ENCODE measurements around the gene DEDD. TPM values are rescaled to one million over a fixed set of nuclear protein-coding genes. Genes with fewer than 3 reads are reported as not detected.
A peak's percentile ranks its signal among the peaks of the same experiment; 100 is the strongest.

DEDD gene, protein sequence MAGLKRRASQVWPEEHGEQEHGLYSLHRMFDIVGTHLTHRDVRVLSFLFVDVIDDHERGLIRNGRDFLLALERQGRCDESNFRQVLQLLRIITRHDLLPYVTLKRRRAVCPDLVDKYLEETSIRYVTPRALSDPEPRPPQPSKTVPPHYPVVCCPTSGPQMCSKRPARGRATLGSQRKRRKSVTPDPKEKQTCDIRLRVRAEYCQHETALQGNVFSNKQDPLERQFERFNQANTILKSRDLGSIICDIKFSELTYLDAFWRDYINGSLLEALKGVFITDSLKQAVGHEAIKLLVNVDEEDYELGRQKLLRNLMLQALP
- total RNA-seq (2014; rRNA removed; shearing (Covaris generic)) = 20.1 and 23.1 TPM in 2 replicates

DNA sequence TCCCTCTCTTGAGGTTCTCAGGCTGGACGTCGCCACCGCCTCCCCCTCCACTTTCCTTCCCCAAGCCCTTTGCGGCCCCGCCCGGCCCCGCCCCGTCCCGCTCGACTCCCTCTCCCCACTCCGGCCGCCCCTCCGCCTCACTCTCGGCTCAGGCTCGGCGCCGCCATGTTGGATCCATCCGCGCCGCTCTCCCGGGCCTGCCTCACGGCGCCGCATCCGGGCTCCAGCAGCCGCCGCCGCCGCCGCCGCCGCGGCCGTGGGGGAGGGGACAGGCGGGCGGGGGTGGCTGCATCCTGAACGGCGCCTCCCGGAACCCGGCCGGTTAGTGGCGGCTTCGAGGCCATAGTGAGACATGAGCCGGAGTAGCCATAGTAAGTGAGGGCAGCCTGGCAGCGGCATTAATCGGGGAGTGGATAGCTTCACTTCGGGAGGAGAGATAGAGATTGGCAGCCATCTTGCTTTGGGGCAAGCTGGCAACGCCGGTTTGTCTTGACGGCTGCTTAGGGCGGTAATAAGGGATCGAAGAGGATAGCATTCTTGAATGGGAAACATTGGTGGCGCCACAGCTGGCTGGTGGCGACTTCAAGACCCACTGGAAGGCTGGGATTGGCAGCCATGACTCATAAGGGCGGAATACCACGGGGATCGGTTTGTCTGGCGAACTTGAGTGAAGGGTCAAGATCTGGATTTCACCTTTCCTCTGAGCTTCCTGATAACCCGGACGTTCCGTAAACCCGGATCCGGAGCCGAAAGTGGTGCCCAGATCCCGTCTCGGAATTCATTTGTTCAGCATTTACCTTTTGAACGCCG, at the start of gene DEDD:
Gene DEDD (minus strand): TSS at position 258 of the 810 bp plus-strand sequence. CDS start 8,205 bp downstream, outside the sequence.
- peak; percentile 92 for DNase-seq (ENCODE audit: low read depth)

DNA sequence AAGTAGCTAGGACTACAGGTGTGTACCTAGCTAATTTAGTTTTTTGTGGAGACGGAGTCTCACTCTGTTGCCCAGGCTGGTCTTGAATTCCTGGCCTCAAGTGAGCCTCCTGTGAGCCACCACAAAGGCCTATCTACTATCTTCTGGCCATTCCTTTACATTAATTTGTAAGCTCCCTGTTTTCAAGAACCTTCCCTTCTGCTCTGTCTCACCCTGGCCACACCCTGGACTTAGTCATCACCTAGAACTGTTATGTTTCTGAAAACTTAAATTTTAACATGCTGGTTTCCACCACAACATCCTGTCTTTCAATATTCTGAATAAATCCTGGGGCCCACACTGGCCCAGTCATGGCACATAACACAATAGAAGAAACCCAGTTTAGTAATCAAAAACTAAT, 49.7 kb upstream of the DEDD start:
- peak; percentile 49 for DNase-seq (ENCODE audit: low read depth)

DNA sequence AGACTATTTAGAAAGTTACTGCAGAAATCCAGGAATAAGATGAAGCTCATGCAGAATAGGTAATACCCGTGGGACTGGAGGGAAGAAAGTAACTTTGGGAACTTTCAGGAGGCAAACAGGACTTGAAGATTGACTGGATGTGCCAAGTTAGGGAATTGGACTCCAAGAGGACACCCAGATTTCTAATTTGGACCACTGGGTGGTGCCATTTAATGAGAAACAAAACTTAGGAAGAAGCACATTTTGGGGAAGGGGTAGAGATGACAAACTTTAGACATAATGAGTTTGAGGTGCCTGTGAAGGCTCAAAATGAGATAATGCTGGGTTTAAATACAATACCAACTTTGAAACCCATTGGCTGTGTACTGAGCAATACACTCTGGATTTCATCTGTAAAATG, 48.2 kb upstream of the DEDD start:
- peak; percentile 35 for DNase-seq (ENCODE audit: low read depth)

DNA sequence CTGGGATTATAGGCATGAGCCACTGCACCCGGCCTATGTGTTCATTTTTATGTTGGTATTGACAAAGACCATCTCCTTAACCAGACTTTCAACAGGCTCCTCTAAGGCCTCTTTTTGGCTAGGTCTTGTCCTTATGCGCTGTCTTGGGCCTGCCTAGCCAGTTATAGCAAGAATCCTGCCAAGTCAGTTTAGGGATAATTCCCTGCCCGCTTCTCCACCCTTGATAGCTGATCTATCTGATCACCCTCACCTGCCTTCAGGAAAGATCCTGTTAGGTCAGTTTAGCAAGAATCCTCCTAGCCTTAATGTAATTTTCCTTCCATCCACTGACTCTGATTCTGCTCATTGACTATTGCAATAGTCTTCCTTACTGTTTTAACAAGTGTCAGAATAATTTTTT, 47.2 kb upstream of the DEDD start:
- DNase-seq (ENCODE audit: low read depth) = no peak

DNA sequence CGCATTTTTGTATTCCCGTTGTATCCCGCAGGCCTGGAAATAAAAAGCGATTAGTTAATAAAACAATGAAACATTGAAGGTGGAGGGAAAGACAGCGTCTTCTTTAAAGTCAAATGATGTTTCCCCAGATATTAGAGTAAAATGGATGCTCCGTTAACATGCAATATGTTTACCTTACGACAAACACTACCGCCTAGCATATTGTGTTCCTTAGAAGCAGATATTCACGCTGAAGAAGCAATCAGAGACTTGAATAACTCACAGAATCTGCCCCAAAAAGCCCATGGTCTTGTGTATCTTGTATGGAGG, 45.4 kb upstream of the DEDD start:
- DNase-seq (ENCODE audit: low read depth) = no peak

DNA sequence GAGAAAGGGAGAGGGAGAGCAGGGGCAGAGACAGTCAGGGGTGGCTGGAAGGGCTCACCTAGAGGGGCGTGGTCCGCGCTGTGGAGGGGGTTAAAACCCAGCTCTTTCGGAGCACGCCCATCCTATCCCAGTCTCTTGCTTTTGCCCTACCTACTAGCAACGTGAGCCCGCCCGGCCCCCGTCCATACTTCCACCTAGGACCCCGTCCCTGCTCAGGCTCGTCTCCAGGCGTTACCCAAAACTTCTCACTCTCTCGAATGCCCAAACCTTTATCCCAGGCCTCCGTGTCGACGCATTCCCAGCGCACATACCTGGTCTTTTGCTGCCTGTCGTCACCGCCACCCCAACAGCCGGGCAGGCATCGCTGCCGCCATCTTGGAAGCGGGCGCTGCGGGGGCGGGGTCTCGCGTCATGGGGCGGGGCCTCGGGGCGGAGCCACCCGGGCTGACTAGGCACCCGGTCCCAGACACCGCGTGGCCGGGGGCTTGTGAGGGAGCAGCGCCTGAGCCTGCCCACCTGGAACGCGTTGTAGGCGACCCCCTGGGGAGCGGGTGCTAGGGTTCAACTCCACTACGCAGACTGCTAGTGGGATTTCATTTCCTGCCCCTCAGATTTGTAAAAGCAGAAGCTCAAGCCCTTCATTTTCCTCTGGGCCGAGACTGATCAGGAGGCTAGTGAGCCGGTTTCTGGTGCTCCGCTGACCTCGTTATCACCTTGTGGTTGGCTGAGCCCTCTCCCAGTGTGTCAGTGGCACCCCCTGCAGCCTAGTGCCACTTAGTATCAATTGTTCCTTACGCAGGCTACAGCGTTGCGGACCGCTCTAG, 44.9 kb upstream of the DEDD start, which contains the start of gene B4GALT3:
Gene B4GALT3 (minus strand): TSS at position 396 of the 824 bp plus-strand sequence. CDS start 1,447 bp downstream, outside the sequence.
- peak; percentile 75 for DNase-seq (ENCODE audit: low read depth)

DNA sequence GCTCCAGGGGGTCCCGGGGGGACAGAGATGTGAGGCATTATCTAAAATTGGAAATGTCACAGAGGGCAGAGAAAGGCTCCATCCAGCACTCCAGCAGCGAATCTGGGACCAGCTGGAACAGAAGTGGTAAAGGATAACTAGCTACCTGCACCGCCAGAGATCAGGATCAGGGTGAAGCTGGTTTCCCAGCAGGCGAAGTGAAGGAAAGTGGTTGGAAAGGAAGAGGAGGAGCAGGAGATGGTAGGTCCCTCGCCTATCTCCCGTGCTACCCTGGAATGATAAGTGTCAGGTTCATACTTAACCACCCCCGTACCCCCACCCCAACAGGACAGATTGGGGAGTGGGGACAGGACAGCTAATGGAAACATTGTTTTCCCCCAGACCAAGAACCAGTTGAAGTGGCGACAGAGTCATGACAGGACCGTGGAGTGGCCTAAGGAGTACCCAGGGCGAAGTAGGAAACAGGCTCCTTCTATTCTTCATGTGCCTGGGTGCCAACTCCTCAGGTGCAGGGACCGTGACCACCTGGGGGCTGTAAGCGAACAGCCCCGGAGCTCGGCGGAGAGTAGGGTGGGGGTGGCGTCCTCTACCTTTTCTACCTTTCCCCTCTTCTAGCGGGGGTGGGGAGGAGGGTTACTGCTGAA, 44.1 kb upstream of the DEDD start:
- no peak for DNase-seq (ENCODE audit: low read depth)

DNA sequence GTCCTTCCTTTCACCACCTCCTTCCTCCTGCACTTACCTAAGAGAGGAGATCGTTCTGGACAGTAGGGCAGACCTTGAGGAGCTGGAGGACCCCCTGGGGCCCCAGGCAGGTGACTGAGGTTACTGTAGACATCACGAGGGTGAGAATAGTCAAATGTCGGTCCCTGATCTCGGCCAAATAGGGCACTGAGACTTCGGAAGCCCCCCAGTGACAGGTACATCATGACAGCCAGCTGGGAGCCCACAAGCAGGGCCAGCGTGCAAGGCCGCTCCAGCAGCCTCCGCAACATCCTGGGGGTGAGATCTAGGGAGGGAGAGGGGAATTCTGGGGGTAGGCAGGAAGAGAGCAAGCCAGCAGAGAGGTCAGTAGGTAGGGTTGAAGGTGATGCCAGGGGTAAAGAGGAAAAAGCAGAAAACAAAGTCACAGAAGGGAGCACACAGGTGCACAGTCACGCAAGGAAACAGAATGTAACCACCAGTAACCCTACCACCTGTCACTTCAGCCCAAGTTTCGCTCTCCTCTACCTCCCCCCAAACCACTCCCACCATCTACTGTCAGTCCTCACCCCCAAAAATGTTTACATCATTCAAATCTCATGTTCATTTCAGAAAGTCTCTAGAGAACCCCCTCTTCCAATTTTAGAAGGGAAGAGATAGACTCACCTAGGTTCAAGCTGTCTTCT, 43.4 kb upstream of the DEDD start:
- no peak for DNase-seq (ENCODE audit: low read depth)

DNA sequence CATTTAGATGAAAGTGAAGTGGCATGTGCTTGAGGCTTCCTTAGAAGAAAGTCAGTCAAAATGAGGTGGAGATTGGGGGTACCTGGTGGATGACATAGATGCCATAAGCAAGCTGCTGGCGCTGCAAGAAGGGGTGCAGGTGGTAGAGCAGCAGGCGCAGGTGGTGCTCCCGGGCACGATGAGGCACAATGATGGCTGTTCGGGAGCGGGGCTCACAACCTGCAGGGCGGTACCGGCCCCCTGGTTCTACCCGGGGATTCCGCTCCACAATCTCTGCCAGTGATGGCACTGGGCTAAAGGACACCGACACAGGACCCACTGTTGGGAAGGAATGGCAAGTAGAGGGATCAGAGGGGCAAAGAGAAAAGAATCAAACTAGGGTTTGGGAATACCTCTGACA, 42.4 kb upstream of the DEDD start:
- DNase-seq (ENCODE audit: low read depth) = no peak

DNA sequence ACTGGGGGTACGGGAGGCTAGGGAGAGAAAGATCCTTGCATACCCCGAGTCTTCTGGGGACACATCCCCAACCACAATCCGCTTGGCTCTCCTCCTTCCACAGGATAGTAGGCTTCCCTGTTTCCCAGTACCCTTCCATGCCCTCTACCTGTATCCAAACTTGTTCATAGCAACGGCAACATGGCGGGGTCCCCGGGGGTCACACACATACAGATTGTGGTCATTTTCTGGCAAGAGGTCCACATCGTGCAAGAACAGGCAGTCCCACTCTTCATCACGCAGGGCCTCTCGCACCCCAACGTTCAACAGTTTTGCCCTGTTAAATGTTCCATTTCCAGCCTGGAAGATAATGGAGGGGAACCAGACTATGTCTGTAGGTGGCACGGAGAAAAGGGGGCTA, 41.2 kb upstream of the DEDD start:
- DNase-seq (ENCODE audit: low read depth) = no peak

DNA sequence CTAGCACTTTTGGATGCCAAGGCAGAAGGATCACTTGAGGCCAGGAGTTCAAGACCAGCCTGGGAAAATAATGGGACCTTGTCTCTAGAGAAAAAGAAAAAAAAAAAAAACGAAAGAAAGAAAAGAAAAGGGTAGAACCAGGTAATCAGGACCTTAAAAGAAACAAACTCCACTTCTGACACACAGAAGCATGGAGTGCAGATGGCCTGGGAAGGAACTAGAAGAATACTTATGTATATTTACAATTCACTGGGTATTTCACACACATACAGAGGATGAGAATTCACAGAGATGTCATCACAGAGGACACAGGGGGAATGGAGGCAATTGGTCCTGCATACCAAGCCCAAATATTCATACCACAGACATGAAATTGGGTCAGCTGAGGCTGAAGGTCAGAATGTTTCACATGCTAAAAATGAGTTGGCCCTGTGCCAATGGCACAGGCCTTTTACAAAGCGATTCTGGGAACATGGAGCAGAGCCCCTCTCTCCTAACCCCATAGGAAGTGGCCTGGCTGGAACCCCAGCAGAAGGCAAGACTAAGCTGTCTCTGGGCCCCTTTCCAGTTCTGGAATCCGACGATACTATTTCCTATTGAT, 40.4 kb upstream of the DEDD start:
- no peak for DNase-seq (ENCODE audit: low read depth)

DNA sequence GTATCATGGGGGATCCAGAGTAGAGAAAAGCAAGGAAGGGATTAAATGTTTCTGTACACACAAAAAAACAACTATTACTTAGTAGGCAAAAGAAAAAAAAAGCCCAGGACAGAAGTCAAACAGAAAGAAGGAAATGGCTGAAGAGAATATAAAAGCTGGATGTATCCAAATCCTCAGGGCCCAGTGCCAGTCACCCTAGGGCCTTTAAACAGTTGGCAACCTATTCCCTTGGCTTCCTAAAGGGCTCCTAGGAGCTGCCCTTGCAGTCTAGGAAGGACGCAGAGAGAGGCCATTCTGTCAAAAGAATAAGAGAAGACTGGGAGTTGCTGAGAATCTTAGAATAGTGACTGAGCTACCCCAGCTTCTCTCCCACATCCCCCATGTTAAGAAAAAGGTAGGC, 39.9 kb upstream of the DEDD start:
- DNase-seq (ENCODE audit: low read depth) = no peak

DNA sequence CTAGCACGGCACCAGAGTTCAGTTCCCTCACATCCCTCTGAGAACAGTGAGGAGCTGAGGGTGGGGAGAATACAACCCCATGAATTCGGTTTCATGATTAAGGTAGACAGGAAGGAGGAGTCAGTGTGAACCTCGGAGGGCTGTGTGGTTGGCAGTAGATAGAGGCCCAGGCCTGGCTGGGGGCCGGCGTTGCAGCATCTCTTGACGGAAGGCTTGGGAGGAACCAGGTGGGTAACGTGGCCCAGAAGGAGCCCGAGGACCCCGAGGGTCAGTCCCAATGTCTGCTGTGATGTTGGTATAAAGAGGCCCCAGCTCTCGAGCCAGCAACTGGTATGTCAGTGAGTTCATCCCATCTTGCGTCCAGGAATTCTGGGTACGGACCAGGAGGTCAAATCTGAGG, 39.2 kb upstream of the DEDD start:
- no peak for DNase-seq (ENCODE audit: low read depth)

DNA sequence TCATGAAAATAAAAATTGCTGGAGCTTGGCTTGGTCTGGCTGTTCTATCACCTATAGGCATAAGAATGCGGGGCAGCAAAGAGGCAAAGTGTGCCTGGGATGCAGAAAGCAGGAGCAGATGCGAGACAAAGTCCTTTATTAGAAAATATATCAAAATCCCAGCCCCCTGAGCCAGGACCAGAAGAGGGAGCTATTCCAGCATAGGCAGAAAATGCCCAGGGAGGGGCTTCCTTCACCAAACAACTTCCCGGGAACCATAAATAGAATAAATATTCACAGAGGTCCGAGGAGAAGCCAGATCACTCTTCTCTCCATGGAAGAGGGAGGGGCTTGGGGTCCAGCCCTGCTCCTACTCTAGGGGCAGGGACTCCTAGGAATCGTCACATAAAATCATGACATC, 38.7 kb upstream of the DEDD start:
- no peak for DNase-seq (ENCODE audit: low read depth)

DNA sequence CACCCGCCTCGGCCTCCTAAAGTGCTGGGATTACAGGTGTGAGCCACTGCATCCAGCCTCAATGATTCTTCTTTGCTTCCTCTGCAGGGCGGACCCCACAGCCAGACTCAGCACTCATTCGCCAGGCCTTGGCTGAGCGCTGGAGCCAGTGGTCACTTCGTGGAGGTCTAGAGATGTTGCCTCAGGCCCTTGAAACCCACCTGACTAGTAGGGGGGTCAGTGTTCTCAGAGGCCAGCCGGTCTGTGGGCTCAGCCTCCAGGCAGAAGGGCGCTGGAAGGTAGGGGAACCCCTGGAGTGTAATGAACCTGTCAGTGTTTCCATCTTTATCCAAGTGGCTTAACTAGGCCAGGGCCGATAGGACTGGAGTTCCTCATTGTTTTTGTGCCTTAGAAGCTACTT, 36.4 kb upstream of the DEDD start:
- DNase-seq (ENCODE audit: low read depth) = no peak

DNA sequence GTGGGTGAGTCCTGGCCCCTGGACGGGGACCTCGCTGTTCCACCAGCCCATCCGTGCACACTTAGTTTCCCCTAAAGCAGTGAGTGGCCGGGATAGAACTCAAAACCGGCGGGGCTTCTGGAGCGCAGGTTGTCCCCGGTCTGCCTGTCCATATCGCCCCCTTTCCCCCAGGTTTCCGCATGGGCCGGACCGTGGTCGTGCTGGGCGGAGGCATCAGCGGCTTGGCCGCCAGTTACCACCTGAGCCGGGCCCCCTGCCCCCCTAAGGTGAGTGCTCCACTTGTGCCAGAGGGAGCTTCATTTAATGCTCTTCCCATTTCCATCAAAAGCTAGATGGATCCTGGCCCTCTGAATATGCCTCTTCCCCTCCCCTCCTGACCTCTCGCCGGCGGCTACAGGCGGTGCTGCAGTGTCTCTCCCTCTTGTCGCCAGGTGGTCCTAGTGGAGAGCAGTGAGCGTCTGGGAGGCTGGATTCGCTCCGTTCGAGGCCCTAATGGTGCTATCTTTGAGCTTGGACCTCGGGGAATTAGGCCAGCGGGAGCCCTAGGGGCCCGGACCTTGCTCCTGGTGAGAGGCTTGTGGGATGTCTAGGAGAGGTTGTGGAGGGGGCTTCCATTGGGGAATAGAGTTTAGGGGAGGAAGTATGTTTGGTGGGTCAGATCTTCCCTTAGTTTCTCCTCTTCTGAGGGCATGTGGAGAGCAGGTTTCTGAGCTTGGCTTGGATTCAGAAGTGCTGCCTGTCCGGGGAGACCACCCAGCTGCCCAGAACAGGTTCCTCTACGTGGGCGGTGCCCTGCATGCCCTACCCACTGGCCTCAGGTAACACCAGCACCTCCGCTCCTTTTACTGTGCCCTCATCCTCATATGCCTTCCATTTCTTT, 34.4 kb upstream of the DEDD start:
- no peak for DNase-seq (ENCODE audit: low read depth)

DNA sequence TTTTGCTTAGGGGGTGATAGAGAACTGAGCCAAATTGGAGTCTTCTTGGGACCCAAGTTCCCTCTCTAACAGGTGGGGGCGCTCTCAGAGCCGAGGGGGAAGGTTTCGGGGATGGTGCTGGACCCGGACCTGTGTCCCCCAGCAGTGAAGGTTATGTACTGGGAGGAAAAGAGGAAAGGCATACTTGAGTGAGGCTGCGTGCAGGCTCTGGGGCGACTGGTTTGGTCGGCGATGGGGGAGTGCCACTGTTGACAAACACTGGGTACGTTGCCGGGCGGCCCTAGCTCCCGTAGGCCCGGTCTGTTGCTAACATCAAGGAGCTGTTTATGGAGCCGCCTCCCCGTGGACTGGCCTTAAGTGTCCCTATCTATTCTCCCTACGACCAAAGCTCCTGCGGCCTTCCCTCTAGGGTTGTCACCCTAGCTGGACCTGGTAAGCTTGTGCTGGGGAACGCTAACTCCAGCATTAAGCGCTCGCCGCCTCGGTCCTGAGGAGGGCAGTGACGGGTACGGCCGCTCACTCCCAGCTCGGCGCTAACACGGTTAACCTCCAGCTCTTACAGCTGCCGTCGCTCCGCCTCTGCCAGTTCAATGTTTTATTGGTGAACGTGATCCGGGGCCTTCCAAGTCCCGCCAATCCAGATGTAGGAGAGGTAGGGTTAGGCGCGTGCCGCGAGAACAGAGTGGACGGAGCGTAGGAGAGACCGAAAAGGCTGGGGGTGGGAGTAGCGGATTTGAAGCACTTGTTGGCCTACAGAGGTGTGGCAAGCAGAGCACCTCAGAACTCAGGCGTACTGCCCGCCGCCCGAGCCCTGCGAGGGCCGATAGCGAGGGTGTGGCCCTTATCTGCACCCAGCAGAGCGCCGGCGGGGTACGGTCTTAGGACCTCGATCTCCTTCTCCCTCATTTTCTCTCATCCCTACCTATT, 33.5 kb upstream of the DEDD start, which contains the start of gene PPOX:
Gene PPOX (plus strand): TSS at position 685 of the 927 bp plus-strand sequence. CDS start 422 bp downstream, outside the sequence.
- DNase-seq (ENCODE audit: low read depth) = peak; percentile 97

DNA sequence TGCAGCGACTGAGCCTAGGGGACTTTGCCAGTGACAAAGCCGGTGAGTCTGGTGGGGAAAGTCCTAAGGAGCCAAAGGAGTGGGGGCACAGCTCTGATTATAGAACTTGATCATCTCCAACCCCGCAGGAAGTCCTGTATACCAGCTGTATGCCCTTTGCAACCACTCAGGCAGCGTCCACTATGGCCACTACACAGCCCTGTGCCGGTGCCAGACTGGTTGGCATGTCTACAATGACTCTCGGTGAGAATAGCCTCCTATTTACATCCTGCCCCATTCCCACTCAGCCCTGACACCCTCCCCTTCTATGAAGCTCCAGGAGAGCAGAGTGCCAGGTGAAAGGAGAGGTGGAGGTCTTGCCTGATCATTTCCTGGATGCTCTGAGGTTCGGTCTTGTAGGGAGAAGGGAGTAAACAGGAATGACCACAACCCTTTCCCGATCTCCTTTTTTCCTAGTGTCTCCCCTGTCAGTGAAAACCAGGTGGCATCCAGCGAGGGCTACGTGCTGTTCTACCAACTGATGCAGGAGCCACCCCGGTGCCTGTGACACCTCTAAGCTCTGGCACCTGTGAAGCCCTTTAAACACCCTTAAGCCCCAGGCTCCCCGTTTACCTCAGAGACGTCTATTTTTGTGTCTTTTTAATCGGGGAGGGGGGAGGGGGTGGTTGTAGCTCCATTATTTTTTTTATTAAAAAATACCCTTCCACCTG, 32.6 kb upstream of the DEDD start:
- no peak for DNase-seq (ENCODE audit: low read depth)

Data from RPMI7951 (cell line).